Muscle of leg (tissue), 11 donors: ENCODE results near the gene SKI. TPM values are rescaled to one million over a fixed set of nuclear protein-coding genes. Genes with fewer than 3 reads are reported as not detected.

Source experiments
- DNase-seq: peaks from one replicate; pipeline ENCODE4 v3.0.0; 2013
- H3K27ac ChIP-seq: one replicate; pipeline ENCODE4 v1.5.1; 2013; ENCODE audit warnings: mild to moderate bottlenecking, low read length, control low read depth
- H3K27me3 ChIP-seq: one replicate; pipeline ENCODE4 v1.6.1; 2013; ENCODE audit warnings: low read length; ENCODE audit not compliant: control insufficient read depth, insufficient read depth
- H3K36me3 ChIP-seq: one replicate; pipeline ENCODE4 v1.6.1; 2013; ENCODE audit warnings: low read length; ENCODE audit not compliant: control insufficient read depth, insufficient read depth
- H3K4me1 ChIP-seq: one replicate; pipeline ENCODE4 v1.6.1; 2013; ENCODE audit warnings: low read length; ENCODE audit not compliant: control insufficient read depth, insufficient read depth
- H3K4me3 ChIP-seq: one replicate; pipeline ENCODE4 v1.5.1; 2013; ENCODE audit warnings: low read length, control low read depth
- H3K9me3 ChIP-seq: replicated peaks from 2 replicates; pipeline ENCODE4 v1.6.1; 2013; ENCODE audit warnings: low read depth, low read length; ENCODE audit not compliant: control insufficient read depth
- WGBS: methylation state at CpG from one replicate; pipeline ENCODE4 v1.1.5; 2013; ENCODE audit warnings: missing lambda C conversion rate; ENCODE audit not compliant: insufficient coverage; 5-methylcytosine and 5-hydroxymethylcytosine counted together
- polyA plus RNA-seq, 8 donors: library from polyadenylated mRNA; unstranded; fragments of 120-200 nt; gene quantifications; one replicate each; pipeline versions ENCODE4 v1.2.1 to v1.2.3, GENCODE V29; 2013; ENCODE audit warnings: inconsistent platforms in 1 of 8, low replicate concordance in 1 of 8; ENCODE audit not compliant: insufficient read length in 8 of 8, insufficient read depth in 1 of 8
- total RNA-seq: library from RNA; stranded (reverse); fragments of 120-200 nt; gene quantifications from one replicate; pipeline ENCODE4 v1.2.4, GENCODE V29; 2013

Gene SKI
- total and polyA plus RNA-seq, 9 donors = 16.8 to 83.2 (median 65.5) TPM

DNA sequence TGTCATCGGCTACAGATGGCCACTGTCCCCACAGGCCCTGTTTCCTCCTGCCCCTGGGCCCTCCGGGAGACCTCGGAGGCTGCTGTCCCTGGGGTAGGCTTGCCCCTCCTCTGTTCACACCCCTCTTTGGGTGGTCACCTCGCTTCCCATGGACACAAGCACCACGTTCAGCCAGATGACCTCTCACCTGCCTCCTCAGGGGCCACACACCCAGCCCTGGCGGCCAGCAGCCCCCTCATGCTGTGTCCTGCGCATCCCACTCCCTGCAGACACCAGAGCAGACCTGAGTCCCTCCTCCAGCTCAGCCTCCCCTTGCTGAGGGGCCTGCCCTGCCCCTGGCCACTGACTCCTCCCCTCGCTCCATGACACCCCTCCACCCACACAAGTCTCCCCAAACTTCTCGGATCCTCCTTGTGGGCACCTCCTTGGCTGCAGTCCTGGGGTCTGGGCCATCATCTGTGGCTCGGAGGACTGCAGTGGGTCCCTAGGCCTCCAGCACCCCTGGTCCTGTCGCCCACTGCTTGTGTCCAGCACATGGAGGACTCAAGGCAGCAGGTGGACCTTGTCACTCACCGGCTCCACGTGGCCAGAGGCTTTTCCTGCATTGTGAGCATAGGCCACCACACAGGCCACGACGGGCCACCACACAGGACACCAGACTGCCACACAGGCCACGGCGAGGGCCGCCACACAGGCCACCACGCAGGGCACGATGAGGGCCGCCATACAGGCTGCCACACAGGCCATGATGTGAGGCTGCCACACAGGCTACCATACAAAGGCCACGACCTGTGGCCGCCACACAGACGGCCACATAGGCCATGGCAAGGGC, 112.2 kb downstream of the SKI start:
- Histone ChIP-seq H3K36me3 (no peaks in the 10 kb centered on the region), H3K27me3 (no peaks in the 10 kb centered on the region), H3K4me1 (peaks cover 42% of the 10 kb centered on the region), H3K9me3 (no peaks in the 10 kb centered on the region), H3K27ac (no peak overlapping the region), H3K4me3 (no peak overlapping the region)
- DNase-seq = no peak
- WGBS = 87% methylated on average over 24 of the region's 24 CpGs

DNA sequence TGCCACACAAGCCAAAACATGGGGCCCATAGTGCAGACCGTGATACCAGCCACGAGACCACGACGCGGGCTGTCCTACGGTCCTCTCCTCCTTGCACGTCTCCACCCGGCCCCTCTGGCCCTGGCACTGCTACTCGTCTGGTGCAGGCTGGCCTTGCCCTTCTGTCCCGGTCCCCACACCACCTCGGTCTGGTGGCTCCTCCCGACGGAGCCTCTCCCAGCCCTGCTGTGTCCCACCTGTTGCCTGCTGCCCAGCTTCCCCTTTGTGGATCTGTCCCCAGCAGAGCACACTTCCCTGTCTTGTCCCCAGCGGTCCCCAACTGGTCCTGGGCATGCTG, 112.8 kb downstream of the SKI start:
- no peaks in the 10 kb centered on the region for H3K9me3 ChIP-seq
- 95% methylated on average over 14 of the region's 14 CpGs for WGBS
- no peaks in the 10 kb centered on the region for H3K27me3 ChIP-seq
- DNase-seq = no peak
- peaks cover 36% of the 10 kb centered on the region for H3K4me1 ChIP-seq
- H3K36me3 ChIP-seq = no peaks in the 10 kb centered on the region
- no peak overlapping the region for H3K4me3 ChIP-seq
- H3K27ac ChIP-seq = no peak overlapping the region

DNA sequence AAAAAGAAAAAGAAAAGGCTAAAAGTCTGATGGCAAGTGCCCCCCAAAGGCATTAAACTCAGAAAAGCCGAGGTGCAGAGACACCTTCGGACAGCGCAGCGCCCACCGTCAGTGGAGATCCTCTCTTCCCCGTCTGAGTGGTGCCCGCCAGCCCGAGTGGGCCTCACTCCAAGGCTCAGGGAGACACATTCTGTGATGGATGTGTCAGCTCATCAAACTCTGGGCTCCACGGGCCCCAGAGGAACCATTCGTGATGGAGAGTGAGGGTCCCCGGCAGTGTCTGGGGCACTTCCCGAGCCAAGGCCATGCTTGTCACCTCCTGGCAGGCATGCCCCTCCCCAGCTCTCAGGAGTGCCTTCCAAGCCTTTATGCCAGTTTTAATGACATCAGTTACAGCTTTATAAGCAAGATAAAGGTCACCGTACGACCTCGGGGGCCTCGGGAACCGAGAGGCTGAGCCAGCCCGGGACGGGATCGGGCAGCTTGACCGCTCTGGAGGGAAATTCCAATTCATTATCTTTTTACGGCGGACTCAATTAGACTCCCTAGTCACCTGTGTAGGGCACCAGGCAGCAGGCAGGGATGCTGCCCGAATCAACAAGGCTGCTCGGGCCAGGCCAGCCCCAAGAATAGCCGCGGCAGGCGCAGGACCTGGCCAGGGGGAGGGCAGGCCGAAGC, 113.7 kb downstream of the SKI start:
- H3K27me3 ChIP-seq = no peaks in the 10 kb centered on the region
- H3K4me3 ChIP-seq = no peak overlapping the region
- no peaks in the 10 kb centered on the region for H3K36me3 ChIP-seq
- peaks cover 27% of the 10 kb centered on the region for H3K4me1 ChIP-seq
- H3K9me3 ChIP-seq = no peaks in the 10 kb centered on the region
- no peak for DNase-seq
- H3K27ac ChIP-seq = no peak overlapping the region
- 79% methylated on average over 26 of the region's 29 CpGs for WGBS

DNA sequence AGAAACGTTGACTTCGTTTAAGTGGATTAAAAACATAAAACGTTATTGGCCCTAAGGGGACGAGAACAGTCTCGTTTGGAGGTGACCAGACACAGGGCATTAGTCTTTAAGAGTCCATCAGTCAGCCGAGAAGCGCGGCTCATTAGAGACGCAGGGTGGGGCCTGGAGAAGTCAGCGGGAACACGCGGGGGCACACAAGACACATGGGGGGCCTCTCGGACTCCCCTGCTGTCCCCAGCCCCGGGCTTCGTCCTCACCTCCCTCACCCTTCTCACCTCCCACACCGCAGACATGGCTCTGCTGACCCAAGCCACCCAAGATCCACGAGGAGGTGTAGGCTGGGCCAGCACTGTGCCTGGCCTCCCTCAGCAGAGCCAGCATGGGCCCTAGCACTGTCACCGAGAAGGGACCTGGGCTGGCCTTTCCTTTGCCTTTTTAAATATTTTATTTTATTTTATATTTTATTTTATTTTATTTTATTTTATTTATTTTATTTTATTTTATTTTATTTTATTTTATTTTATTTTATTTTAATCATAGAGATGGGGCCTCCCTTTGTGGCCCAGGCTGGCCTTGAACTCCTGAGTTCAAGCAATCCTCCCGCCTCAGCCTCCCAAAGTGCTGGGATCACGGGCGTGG, 114.4 kb downstream of the SKI start:
- 68% methylated on average over 16 of the region's 21 CpGs for WGBS
- no peaks in the 10 kb centered on the region for H3K27me3 ChIP-seq
- H3K9me3 ChIP-seq = no peaks in the 10 kb centered on the region
- DNase-seq = no peak
- no peak overlapping the region for H3K4me3 ChIP-seq
- no peak overlapping the region for H3K27ac ChIP-seq
- H3K36me3 ChIP-seq = no peaks in the 10 kb centered on the region
- H3K4me1 ChIP-seq = peaks cover 21% of the 10 kb centered on the region

DNA sequence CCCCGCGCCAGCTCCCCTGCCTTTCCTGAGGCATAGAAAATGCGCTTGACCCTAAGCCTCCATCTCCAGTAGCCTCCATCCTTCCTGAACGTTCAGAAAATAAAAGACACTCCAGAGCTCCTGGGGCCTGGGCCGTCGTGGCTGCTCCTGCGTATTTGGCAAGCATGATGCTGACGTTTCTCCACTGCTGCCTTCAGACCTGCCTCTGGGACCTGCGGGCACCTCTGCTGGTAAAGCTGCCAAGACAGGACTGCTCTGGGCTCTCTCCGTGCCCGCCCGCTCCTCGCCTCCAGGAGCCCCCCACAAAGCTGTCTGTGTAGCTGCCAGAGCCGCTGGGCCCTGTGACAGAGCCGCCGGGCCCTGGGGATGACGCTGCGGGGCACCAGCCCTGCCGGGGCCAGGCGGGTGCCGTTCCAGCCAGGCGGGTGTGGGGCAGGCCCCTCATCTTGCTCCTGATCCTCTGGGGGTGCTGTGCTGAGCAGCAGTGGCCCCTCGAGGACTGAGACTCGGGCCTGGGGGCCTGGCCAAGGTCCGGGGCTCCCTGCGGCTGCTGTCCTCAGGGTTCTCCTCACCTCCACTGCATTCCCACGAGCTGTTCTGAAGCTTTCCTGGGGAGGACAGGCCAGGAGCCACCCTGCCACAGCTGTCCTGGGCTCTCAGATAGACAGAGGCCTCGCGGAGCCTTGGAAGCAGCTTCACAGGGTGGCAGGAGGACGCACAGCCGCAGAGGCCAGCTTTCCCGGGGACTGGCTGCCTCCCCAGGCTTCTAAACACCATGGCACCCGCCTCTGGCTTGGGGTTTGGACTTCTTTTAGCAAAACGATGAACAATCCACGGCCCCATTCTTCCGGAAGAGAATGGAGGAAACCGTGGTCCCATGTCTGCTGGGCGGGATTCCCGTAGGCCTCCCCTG, 115.2 kb downstream of the SKI start:
- no peak for DNase-seq
- no peak overlapping the region for H3K4me3 ChIP-seq
- peaks cover 18% of the 10 kb centered on the region for H3K4me1 ChIP-seq
- no peaks in the 10 kb centered on the region for H3K9me3 ChIP-seq
- H3K27me3 ChIP-seq = no peaks in the 10 kb centered on the region
- H3K27ac ChIP-seq = peak overlapping the region; percentile 20
- no peaks in the 10 kb centered on the region for H3K36me3 ChIP-seq
- WGBS = 71% methylated on average over 29 of the region's 39 CpGs

DNA sequence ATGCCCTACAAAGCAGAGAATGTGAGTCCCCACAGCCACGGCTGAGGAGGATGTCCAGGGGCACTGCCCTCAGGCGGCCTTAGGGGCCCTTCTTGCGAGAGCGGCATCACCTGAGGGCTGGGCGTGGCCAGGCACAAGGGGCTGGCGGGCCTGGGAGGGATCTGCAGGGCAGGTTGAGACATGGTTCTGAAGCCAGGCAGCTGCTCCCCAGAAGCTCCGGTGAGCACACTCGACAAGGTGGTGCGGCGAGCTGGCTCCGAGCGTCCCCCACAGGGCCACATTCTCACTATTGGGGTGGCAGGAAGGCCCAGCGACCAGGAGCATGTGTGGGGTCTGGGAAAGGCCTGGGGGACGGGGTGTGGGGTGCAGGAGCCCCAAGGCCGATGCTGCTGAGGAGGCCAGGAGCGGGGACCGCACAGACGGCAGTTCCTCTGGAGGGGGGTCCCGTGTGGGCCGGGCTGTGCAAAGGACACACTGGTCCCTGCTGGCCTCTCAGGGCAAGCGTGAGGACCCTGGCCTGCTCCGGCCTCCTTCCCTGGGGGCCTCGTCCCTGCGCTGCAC, 116.1 kb downstream of the SKI start:
- no peaks in the 10 kb centered on the region for H3K36me3 ChIP-seq
- peaks cover 23% of the 10 kb centered on the region for H3K4me1 ChIP-seq
- no peak overlapping the region for H3K4me3 ChIP-seq
- H3K9me3 ChIP-seq = no peaks in the 10 kb centered on the region
- 81% methylated on average over 21 of the region's 24 CpGs for WGBS
- no peaks in the 10 kb centered on the region for H3K27me3 ChIP-seq
- no peak for DNase-seq
- no peak overlapping the region for H3K27ac ChIP-seq

DNA sequence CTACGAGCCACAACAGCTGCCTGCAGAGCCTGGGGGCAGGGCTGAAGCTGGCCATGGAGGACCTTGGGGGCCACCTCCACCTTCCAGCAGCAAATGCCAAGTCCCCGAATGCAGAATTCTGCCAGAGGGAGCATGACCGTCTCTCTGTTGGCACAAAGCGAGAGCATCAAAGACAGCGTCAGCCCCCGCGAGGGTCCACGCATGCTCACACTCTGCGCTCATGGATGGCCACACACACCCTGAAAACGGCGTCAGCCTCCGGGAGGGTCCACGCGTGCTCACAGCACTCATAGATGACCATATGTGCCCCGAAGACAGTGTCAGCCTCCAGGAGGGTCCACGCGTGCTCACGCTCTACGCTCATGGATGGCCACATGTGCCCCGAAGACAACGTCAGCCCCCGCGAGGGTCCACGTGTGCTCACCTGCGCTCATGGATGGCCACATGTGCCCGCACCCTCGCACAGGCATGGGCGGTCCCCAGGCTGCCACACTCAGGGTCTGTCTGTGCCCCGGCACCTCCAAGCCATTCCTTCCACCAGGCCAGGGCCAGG, 116.7 kb downstream of the SKI start:
- WGBS = 87% methylated on average over 29 of the region's 29 CpGs
- no peak for DNase-seq
- H3K4me1 ChIP-seq = peaks cover 24% of the 10 kb centered on the region

DNA sequence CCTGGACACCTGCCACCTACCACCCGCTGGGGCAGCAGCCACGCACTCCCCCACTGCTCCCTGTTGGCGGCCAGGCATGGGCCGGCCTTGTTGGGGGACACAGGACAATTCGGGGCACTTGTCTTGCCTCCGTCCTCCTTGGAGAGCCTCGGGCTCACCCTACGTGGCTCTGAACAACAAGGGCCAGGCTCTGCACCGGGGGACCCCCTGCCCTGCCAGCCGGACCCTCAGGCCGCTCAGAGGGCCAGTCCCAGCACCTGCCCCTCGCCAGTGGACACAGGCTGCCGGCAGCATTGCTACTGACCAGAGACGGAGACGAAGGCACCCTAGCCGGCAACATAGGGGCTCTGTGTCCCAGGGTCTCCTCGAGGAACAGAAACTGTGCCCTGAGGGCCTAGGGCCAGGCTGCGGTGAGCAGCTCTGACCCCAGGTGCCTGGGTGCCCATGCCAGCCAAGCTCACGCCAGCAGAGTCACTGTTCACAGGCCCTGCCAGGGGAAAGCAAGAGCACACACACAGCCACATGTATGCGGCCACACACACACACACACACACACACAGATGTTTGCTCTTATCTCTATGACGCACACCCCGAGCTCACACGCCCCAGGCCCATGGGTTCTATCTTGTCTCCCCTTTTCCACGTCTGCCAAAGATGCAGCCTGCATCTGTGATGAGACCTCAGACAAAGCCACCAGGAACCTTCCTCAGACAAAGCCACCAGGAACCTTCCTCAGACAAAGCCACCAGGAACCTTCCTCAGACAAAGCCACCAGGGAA, 117.4 kb downstream of the SKI start:
- WGBS = 85% methylated on average over 23 of the region's 24 CpGs
- no peaks in the 10 kb centered on the region for H3K9me3 ChIP-seq
- H3K36me3 ChIP-seq = no peaks in the 10 kb centered on the region
- H3K27me3 ChIP-seq = no peaks in the 10 kb centered on the region
- no peak for DNase-seq
- no peak overlapping the region for H3K27ac ChIP-seq
- peaks cover 26% of the 10 kb centered on the region for H3K4me1 ChIP-seq
- H3K4me3 ChIP-seq = no peak overlapping the region

More for the DNA sequence above, 116.7 kb downstream of the SKI start:
- no peaks in the 10 kb centered on the region for H3K36me3 ChIP-seq
- no peak overlapping the region for H3K27ac ChIP-seq
- no peak overlapping the region for H3K4me3 ChIP-seq
- no peaks in the 10 kb centered on the region for H3K9me3 ChIP-seq
- H3K27me3 ChIP-seq = no peaks in the 10 kb centered on the region
